GM12878 (cell line): ENCODE data around the gene CDKN2B-AS1. TPM values are rescaled to one million over a fixed set of nuclear protein-coding genes. Genes with fewer than 3 reads are reported as not detected.

Experiments used
- MTA3 ChIP-seq: IDR thresholded peaks from 2 replicates; pipeline ENCODE4 v1.6.1; 2012; ENCODE audit warnings: low read length, inconsistent platforms, borderline replicate concordance
- RB1 ChIP-seq: fragments of 450-650 bp; formaldehyde crosslinking; IDR thresholded peaks from 2 replicates; pipeline ENCODE4 v1.6.1; 2017; ENCODE audit warnings: mild to moderate bottlenecking, borderline replicate concordance
- RBBP5 ChIP-seq: fragments of 200-600 bp; sonication (generic); conservative IDR thresholded peaks from 2 replicates; pipeline ENCODE4 v1.6.1; 2016
- SP1 ChIP-seq: IDR thresholded peaks from one replicate; pipeline ENCODE4 v1.6.1; 2011; ENCODE audit warnings: low read depth, low read length
- ZNF274 ChIP-seq: IDR thresholded peaks from one replicate; pipeline ENCODE4 v1.8.0; 2011; ENCODE audit not compliant: insufficient read length, insufficient read depth
- polyA plus RNA-seq, 11 experiments: library from polyadenylated mRNA; depleted of rRNA in 4 of 11; unstranded in 6 of 11; stranded (reverse) in 5 of 11; fragments of >200 nt; fragmentation: Nextera tagmentation in 4 of 11; fragmentation: Illumina TruSeq in 1 of 11; extraction: Ambion mirVana in 4 of 11; extraction: Trizol in 1 of 11; gene quantifications; 1 replicate in 1 of 11; 2 replicates in 10 of 11; pipeline versions ENCODE4 v1.2.1 to v1.2.3, GENCODE V29; 2011 to 2016; ENCODE audit warnings: inconsistent platforms in 2 of 11, missing spikeins in 2 of 11, low read depth in 1 of 11
- total RNA-seq, 4 experiments: library from RNA; depleted of rRNA in 3 of 4; stranded (reverse); fragments of >200 nt in 3 of 4; fragmentation: Illumina TruSeq in 1 of 4; extraction: Trizol in 1 of 4; gene quantifications; 2 replicates each; pipeline versions ENCODE4 v1.2.1 to v1.2.3, GENCODE V29; 2013 to 2021
- TF ChIP-seq, protein P1 (sequence below): fragments of 450-650 bp; IDR thresholded peaks from 2 replicates; pipeline ENCODE4 v1.6.1; 2016; ENCODE audit warnings: mild to moderate bottlenecking
- TF ChIP-seq, protein P2 (sequence below): IDR thresholded peaks from 2 replicates; pipeline ENCODE4 v1.6.1; 2012; ENCODE audit warnings: low read length, inconsistent platforms
- TF ChIP-seq, protein P3 (sequence below): fragments of 450-650 bp; formaldehyde crosslinking; IDR thresholded peaks from 2 replicates; pipeline ENCODE4 v1.4.0; 2022; ENCODE audit warnings: mild to moderate bottlenecking, moderate library complexity

Gene CDKN2B-AS1
- total and polyA plus RNA-seq, 10 of the 15 experiments (the other 5 are each of a cell fraction or from before 2014, with no cell fraction given): 0.22 to 2.2 (median 1.0) TPM; not detected in 1

GRCh38 chr9:21984101-21984500, 10.5 kb upstream of the CDKN2B-AS1 start (continued):
- TF ChIP-seq, protein P1, sequence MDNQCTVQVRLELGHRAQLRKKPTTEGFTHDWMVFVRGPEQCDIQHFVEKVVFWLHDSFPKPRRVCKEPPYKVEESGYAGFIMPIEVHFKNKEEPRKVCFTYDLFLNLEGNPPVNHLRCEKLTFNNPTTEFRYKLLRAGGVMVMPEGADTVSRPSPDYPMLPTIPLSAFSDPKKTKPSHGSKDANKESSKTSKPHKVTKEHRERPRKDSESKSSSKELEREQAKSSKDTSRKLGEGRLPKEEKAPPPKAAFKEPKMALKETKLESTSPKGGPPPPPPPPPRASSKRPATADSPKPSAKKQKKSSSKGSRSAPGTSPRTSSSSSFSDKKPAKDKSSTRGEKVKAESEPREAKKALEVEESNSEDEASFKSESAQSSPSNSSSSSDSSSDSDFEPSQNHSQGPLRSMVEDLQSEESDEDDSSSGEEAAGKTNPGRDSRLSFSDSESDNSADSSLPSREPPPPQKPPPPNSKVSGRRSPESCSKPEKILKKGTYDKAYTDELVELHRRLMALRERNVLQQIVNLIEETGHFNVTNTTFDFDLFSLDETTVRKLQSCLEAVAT: no peak
- TF ChIP-seq RB1: no peak
- TF ChIP-seq MTA3: no peak
- TF ChIP-seq, protein P2, sequence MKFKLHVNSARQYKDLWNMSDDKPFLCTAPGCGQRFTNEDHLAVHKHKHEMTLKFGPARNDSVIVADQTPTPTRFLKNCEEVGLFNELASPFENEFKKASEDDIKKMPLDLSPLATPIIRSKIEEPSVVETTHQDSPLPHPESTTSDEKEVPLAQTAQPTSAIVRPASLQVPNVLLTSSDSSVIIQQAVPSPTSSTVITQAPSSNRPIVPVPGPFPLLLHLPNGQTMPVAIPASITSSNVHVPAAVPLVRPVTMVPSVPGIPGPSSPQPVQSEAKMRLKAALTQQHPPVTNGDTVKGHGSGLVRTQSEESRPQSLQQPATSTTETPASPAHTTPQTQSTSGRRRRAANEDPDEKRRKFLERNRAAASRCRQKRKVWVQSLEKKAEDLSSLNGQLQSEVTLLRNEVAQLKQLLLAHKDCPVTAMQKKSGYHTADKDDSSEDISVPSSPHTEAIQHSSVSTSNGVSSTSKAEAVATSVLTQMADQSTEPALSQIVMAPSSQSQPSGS: no peak
- no peak for TF ChIP-seq ZNF274
- TF ChIP-seq, protein P3, sequence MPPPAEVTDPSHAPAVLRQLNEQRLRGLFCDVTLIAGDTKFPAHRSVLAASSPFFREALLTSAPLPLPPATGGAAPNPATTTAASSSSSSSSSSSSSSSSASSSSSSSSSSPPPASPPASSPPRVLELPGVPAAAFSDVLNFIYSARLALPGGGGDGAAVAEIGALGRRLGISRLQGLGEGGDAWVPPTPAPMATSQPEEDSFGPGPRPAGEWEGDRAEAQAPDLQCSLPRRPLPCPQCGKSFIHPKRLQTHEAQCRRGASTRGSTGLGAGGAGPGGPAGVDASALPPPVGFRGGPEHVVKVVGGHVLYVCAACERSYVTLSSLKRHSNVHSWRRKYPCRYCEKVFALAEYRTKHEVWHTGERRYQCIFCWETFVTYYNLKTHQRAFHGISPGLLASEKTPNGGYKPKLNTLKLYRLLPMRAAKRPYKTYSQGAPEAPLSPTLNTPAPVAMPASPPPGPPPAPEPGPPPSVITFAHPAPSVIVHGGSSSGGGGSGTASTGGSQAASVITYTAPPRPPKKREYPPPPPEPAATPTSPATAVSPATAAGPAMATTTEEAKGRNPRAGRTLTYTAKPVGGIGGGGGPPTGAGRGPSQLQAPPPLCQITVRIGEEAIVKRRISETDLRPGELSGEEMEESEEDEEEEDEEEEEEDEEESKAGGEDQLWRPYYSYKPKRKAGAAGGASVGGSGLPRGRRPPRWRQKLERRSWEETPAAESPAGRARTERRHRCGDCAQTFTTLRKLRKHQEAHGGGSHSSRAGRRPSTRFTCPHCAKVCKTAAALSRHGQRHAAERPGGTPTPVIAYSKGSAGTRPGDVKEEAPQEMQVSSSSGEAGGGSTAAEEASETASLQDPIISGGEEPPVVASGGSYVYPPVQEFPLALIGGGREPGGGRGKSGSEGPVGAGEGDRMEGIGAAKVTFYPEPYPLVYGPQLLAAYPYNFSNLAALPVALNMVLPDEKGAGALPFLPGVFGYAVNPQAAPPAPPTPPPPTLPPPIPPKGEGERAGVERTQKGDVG: no peak
- TF ChIP-seq SP1: no peak
- TF ChIP-seq RBBP5: no peak
